Measurements from ENCODE around the gene GFI1B.

DNA sequence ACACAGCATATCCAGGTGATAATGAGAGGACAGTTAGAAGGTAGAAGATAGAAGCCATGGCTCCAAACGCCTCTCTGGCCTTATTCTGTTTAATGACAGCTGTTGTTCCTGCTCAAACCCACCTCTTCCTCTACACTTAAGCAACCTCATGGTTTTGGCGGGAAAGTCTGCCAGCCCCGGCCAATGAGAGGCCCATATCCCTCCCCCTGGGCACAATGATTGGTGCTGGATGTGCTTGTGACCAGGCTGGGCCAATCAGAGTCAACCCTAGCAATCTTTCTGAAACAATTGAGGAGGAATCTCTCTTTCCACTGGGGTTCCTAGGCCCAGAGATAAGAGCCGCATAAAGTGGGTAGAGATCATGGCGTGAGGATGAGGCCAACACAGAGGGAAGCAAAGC, 4.8 kb upstream of the GFI1B start:
- TF ChIP-seq NR3C1 (CRISPR knock-in tag; conservative IDR thresholded peaks at IDR 0.05; ENCODE audit: low read depth): no peak
- TF ChIP-seq, protein P1, sequence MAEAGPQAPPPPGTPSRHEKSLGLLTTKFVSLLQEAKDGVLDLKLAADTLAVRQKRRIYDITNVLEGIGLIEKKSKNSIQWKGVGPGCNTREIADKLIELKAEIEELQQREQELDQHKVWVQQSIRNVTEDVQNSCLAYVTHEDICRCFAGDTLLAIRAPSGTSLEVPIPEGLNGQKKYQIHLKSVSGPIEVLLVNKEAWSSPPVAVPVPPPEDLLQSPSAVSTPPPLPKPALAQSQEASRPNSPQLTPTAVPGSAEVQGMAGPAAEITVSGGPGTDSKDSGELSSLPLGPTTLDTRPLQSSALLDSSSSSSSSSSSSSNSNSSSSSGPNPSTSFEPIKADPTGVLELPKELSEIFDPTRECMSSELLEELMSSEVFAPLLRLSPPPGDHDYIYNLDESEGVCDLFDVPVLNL (CRISPR knock-in tag; IDR thresholded peaks at IDR 0.05; ENCODE audit: borderline replicate concordance, low read depth): no peak
- TF ChIP-seq, protein P2, sequence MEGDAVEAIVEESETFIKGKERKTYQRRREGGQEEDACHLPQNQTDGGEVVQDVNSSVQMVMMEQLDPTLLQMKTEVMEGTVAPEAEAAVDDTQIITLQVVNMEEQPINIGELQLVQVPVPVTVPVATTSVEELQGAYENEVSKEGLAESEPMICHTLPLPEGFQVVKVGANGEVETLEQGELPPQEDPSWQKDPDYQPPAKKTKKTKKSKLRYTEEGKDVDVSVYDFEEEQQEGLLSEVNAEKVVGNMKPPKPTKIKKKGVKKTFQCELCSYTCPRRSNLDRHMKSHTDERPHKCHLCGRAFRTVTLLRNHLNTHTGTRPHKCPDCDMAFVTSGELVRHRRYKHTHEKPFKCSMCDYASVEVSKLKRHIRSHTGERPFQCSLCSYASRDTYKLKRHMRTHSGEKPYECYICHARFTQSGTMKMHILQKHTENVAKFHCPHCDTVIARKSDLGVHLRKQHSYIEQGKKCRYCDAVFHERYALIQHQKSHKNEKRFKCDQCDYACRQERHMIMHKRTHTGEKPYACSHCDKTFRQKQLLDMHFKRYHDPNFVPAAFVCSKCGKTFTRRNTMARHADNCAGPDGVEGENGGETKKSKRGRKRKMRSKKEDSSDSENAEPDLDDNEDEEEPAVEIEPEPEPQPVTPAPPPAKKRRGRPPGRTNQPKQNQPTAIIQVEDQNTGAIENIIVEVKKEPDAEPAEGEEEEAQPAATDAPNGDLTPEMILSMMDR (IDR thresholded peaks at IDR 0.05): no peak
- TF ChIP-seq, protein P3, sequence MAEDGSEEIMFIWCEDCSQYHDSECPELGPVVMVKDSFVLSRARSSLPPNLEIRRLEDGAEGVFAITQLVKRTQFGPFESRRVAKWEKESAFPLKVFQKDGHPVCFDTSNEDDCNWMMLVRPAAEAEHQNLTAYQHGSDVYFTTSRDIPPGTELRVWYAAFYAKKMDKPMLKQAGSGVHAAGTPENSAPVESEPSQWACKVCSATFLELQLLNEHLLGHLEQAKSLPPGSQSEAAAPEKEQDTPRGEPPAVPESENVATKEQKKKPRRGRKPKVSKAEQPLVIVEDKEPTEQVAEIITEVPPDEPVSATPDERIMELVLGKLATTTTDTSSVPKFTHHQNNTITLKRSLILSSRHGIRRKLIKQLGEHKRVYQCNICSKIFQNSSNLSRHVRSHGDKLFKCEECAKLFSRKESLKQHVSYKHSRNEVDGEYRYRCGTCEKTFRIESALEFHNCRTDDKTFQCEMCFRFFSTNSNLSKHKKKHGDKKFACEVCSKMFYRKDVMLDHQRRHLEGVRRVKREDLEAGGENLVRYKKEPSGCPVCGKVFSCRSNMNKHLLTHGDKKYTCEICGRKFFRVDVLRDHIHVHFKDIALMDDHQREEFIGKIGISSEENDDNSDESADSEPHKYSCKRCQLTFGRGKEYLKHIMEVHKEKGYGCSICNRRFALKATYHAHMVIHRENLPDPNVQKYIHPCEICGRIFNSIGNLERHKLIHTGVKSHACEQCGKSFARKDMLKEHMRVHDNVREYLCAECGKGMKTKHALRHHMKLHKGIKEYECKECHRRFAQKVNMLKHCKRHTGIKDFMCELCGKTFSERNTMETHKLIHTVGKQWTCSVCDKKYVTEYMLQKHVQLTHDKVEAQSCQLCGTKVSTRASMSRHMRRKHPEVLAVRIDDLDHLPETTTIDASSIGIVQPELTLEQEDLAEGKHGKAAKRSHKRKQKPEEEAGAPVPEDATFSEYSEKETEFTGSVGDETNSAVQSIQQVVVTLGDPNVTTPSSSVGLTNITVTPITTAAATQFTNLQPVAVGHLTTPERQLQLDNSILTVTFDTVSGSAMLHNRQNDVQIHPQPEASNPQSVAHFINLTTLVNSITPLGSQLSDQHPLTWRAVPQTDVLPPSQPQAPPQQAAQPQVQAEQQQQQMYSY (CRISPR knock-in tag; IDR thresholded peaks at IDR 0.05): no peak
- no peak for TF ChIP-seq ZNF138 (CRISPR knock-in tag; conservative IDR thresholded peaks at IDR 0.05)
- TF ChIP-seq, protein P4, sequence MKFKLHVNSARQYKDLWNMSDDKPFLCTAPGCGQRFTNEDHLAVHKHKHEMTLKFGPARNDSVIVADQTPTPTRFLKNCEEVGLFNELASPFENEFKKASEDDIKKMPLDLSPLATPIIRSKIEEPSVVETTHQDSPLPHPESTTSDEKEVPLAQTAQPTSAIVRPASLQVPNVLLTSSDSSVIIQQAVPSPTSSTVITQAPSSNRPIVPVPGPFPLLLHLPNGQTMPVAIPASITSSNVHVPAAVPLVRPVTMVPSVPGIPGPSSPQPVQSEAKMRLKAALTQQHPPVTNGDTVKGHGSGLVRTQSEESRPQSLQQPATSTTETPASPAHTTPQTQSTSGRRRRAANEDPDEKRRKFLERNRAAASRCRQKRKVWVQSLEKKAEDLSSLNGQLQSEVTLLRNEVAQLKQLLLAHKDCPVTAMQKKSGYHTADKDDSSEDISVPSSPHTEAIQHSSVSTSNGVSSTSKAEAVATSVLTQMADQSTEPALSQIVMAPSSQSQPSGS (CRISPR knock-in tag; IDR thresholded peaks at IDR 0.05; ENCODE audit: borderline replicate concordance, low read depth): no peak
- TF ChIP-seq, protein P5, sequence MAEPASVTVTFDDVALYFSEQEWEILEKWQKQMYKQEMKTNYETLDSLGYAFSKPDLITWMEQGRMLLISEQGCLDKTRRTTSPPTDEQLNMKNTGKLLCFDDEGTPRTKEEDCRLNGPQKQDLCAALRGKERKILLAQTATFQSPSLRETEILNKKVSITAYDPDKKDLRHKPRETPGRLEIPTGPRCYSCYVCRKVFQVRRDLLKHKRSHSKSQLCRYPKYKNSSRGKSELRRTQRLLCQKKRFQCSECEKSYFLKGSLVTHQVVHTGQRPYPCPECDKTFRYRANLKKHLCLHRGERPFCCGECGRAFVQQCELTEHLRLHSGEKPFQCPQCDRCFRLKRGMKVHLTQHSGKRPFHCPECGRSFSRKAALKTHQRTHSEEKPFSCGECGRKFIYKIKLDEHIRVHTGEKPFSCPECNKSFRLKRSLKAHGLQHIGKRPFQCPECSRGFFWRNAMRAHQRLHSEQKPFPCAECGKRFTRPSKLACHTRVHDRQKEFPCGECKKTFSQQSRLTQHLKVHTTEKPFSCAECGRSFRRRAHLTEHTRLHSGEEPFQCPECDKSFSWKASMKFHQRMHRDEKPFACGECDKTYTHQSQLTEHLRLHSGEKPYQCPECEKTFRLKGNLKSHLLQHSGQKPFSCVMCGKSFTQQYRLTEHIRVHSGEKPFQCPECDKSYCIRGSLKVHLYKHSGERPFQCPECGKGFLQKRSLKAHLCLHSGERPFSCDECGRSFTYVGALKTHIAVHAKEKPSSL (CRISPR knock-in tag; conservative IDR thresholded peaks at IDR 0.05): no peak
- TF ChIP-seq, protein P6, sequence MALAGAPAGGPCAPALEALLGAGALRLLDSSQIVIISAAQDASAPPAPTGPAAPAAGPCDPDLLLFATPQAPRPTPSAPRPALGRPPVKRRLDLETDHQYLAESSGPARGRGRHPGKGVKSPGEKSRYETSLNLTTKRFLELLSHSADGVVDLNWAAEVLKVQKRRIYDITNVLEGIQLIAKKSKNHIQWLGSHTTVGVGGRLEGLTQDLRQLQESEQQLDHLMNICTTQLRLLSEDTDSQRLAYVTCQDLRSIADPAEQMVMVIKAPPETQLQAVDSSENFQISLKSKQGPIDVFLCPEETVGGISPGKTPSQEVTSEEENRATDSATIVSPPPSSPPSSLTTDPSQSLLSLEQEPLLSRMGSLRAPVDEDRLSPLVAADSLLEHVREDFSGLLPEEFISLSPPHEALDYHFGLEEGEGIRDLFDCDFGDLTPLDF (CRISPR knock-in tag; IDR thresholded peaks at IDR 0.05): no peak
- no peak for TF ChIP-seq ZNF232 (CRISPR knock-in tag; IDR thresholded peaks at IDR 0.05)

Measured in WTC11 (cell line).